Testis (tissue), 3 donors: ENCODE results near the gene RRAD. TPM values are rescaled to one million over a fixed set of nuclear protein-coding genes. Genes with fewer than 3 reads are reported as not detected.

Experiments
- DNase-seq: peaks from one replicate; pipeline ENCODE4 v3.0.0-alpha.2; 2019
- H3K27ac ChIP-seq, 2 donors: fragments of 200-600 bp; sonication (generic); one replicate each; pipeline ENCODE4 v1.5.1; 2019
- H3K27me3 ChIP-seq: fragments of 200-600 bp; sonication (generic); one replicate; pipeline ENCODE4 v1.5.1; 2019
- H3K36me3 ChIP-seq: fragments of 200-600 bp; sonication (generic); one replicate; pipeline ENCODE4 v1.5.1; 2017; ENCODE audit warnings: low read depth; ENCODE audit errors: missing control alignments
- H3K4me1 ChIP-seq: fragments of 200-600 bp; sonication (generic); one replicate; pipeline ENCODE4 v1.5.1; 2019
- H3K4me3 ChIP-seq, 2 donors: fragments of 200-600 bp; sonication (generic); one replicate each; pipeline ENCODE4 v1.5.1; 2017 to 2019
- H3K9me3 ChIP-seq: fragments of 200-600 bp; sonication (generic); one replicate; pipeline ENCODE4 v1.5.1; 2017
- POLR2A ChIP-seq: fragments of 450-650 bp; IDR thresholded peaks from one replicate; pipeline ENCODE4 v1.6.1; 2017; ENCODE audit warnings: antibody characterized with exemption, mild to moderate bottlenecking, moderate library complexity
- WGBS, 2 donors: methylation state at CpG; one replicate each; pipeline ENCODE4 v1.1.5; 2018; 5-methylcytosine and 5-hydroxymethylcytosine counted together
- intact Hi-C: fragments of 100-400 bp; cut with DNase I; formaldehyde crosslinking; loops from one replicate; pipeline ENCODE4 v1.15.1; 2023; ENCODE audit warnings: low total_unique reads
- polyA plus RNA-seq: library from polyadenylated mRNA; stranded (reverse); fragments of 350-450 nt; fragmentation: Illumina TruSeq; extraction: RNeasy Lipid Tissue Mini Kit (QIAGEN cat#74804); gene quantifications from one replicate; pipeline ENCODE4 v1.2.3, GENCODE V29; 2014; ENCODE audit warnings: low read depth, low replicate concordance; ENCODE audit not compliant: insufficient read depth
- total RNA-seq, 2 donors: library from RNA; depleted of rRNA; stranded (reverse); fragments of >200 nt; gene quantifications; one replicate each; pipeline ENCODE4 v1.2.3, GENCODE V29; 2016
- TF ChIP-seq, protein P1 (sequence below), 3 experiments: fragments of 450-650 bp in 2 of 3; fragments of 200-600 bp in 1 of 3; sonication (generic) in 1 of 3; IDR thresholded peaks; one replicate each; pipeline ENCODE4 v1.5.1; 2016 to 2019; ENCODE audit warnings: antibody characterized with exemption in 3 of 3, mild to moderate bottlenecking in 2 of 3, moderate library complexity in 1 of 3

The RRAD gene
- total and polyA plus RNA-seq, 3 donors from 2014 or later = 9.1 to 19.4 (median 12.4) TPM

DNA sequence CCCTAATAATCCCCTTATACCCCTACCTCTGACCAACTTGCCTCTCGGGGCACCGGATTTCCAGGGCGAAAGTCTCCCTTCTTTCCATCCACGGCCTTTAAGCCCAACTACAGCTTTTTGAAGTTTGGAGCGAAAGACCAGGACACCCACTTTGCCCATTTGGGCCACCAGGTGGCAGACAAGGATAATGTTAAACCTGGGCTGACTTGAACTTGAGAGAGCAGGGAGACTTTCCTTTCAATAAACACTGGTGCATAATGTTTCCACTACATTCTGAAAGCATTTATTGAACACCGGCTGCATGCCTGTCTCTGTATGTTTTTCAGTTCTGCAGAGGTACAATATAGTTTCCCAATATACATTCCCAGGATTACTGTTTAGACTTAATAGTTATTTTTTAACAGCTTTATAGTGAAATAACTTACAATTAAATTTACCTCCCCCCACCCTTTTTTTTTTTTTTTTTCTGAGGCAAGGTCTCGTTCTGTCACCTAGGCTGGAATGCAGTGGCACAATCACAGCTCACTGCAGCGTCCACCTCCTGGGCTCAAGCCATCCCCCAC lies 28.8 kb upstream of the RRAD start:
- peak; percentile 88 for DNase-seq
- Histone ChIP-seq H3K4me1 (peaks cover 8% of the 10 kb centered on the region), H3K27me3 (no peaks in the 10 kb centered on the region), H3K4me3 (no peak overlapping the region), H3K9me3 (no peaks in the 10 kb centered on the region), H3K27ac (no peak overlapping the region), H3K36me3 (no peaks in the 10 kb centered on the region)
- intact Hi-C loops = no loop called here
- WGBS, 2 donors = 30 to 56% methylated on average over 8 of the region's 8 CpGs
- TF ChIP-seq, protein P1, sequence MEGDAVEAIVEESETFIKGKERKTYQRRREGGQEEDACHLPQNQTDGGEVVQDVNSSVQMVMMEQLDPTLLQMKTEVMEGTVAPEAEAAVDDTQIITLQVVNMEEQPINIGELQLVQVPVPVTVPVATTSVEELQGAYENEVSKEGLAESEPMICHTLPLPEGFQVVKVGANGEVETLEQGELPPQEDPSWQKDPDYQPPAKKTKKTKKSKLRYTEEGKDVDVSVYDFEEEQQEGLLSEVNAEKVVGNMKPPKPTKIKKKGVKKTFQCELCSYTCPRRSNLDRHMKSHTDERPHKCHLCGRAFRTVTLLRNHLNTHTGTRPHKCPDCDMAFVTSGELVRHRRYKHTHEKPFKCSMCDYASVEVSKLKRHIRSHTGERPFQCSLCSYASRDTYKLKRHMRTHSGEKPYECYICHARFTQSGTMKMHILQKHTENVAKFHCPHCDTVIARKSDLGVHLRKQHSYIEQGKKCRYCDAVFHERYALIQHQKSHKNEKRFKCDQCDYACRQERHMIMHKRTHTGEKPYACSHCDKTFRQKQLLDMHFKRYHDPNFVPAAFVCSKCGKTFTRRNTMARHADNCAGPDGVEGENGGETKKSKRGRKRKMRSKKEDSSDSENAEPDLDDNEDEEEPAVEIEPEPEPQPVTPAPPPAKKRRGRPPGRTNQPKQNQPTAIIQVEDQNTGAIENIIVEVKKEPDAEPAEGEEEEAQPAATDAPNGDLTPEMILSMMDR (IDR thresholded peaks at IDR 0.05) = peak; percentile 75 to 85 (median 83)
- no peak for TF ChIP-seq POLR2A

DNA sequence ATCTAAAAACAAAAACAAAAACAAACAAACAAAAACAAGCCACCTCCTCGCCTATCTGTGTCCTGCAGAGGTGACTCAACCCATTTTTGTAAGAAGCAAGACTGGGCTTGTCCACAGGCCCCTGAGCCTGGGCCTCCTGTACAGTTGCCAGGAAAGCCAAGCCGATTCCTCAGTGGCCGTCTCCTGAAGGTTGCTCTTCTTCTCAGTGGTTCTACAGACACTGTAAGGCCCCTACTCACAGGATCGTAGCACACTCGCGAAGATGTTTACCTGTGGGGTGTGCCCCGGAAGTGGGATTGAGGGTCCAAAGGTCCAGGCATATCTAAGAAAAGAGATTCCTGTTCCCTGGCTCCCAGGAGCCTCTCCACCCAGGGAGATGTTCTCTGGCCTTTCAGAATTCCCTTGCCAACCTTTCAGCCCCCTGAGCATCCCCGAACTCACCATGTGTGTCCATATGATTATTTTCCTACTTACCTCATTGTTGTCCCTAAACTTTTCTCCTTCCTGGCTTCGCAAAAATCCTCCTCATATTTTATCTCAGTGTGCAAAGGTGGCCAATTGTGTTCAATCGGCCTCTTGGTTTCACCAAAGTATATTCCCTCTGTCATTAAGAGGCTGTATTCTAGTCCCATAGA lies 28.2 kb upstream of the RRAD start:
- TF ChIP-seq, protein P1 (IDR thresholded peaks at IDR 0.05) = no peak
- TF ChIP-seq POLR2A = no peak
- no peak for DNase-seq
- intact Hi-C loops = no loop called here
- 75 to 88% methylated on average over 10 of the region's 10 CpGs for WGBS, 2 donors
- H3K9me3 ChIP-seq = no peaks in the 10 kb centered on the region
- H3K4me3 ChIP-seq = no peak overlapping the region
- no peak overlapping the region for H3K27ac ChIP-seq
- peaks cover 14% of the 10 kb centered on the region for H3K4me1 ChIP-seq
- no peaks in the 10 kb centered on the region for H3K36me3 ChIP-seq
- no peaks in the 10 kb centered on the region for H3K27me3 ChIP-seq

DNA sequence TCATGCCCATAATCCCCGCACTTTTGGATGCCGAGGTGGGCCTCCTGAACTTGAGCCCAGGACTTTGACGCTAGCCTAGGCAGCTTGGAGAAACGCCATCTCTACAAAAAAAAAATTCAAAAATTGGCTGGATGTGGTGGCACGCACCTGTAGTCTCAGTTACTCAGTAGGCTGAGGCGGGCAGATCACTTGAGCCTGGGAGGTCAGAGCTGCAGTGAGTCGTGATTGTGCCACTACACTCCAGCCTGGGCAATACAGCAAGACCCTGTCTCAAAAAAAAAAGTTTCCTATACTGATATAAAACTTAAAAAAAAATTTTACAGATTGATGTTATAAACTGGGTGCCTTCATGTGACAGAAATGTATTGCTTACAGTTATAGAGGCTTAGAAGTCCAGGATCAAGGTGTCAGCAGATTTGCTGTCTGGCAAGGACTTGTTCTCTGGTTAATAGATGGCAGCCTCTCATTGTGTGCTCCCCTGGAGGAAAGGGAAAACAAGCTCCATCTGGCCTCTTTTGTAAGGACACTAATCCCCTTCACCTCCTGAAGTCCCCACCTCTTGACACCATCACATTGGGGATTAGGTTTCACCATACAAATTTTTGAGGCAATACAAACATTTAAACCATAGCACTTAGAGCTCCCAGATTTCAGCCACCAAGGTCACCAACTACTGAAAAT lies 27.2 kb upstream of the RRAD start:
- H3K27me3 ChIP-seq = no peaks in the 10 kb centered on the region
- no peaks in the 10 kb centered on the region for H3K36me3 ChIP-seq
- intact Hi-C loops = no loop called here
- H3K9me3 ChIP-seq = no peaks in the 10 kb centered on the region
- WGBS, 2 donors = 87% methylated on average over 7 of the region's 7 CpGs
- TF ChIP-seq POLR2A = no peak
- TF ChIP-seq, protein P1 (IDR thresholded peaks at IDR 0.05) = no peak
- peaks cover 20% of the 10 kb centered on the region for H3K4me1 ChIP-seq
- H3K27ac ChIP-seq = no peak overlapping the region
- no peak overlapping the region for H3K4me3 ChIP-seq
- DNase-seq = no peak

DNA sequence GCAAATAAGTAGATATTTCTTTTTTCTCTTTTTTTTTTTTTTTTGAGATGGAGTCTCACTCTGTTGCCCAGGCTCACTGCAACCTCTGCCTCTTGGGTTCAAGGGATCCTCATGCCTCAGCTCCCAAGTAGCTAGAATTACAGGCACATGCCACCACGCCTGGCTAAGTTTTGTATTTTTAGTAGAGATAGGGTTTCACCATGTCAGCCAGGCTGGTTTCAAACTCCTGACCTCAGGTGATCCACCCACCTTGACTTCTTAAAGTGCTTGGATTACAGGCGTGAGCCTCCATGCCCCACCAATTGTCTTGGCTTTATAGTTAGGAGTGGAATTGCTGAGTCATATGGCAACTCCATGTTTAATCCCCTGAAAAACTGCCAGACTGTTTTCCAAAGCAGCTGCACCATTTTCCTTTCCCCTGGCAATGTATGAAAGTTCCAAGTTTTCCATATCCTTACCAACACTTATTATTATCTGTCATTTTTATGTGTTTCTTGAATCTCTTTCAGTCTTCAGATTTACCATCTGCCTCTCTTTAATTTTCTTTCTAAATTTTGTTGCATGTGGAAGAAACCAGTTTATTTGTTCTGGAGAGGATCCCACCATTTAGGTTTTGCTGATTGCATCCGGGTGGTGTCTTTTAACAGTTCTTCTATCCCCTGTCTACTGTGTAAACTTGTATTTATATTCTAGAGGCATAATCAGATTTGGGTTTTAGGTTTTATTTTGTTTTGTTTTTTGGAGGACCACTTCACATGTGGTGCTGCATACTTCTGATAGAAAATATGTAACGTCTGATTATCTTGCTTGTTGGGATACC lies 25.8 kb upstream of the RRAD start:
- TF ChIP-seq, protein P1 (IDR thresholded peaks at IDR 0.05) = no peak
- TF ChIP-seq POLR2A = no peak
- WGBS, 2 donors = 90 to 93% methylated on average over 4 of the region's 4 CpGs

More for the DNA sequence above, 25.8 kb upstream of the RRAD start:
- H3K4me1 ChIP-seq = peaks cover 23% of the 10 kb centered on the region
- no peaks in the 10 kb centered on the region for H3K36me3 ChIP-seq
- intact Hi-C loops = no loop called here
- H3K27ac ChIP-seq = no peak overlapping the region
- H3K4me3 ChIP-seq = no peak overlapping the region
- H3K9me3 ChIP-seq = no peaks in the 10 kb centered on the region
- H3K27me3 ChIP-seq = no peaks in the 10 kb centered on the region
- DNase-seq = no peak
